ENCODE measurements around the gene HMX1.

The HMX1 gene

GRCh38 chr4:8852118-8852704 is 19.4 kb downstream of the HMX1 start:
- Histone ChIP-seq H3K9me3 (ENCODE audit: control insufficient read depth in 2 of 2, low read length in 2 of 2) (peaks cover 2 to 3% of the 10 kb centered on the region in 2 donors), H3K36me3 (ENCODE audit: control insufficient read depth in 2 of 2, insufficient read depth in 2 of 2, low read length in 2 of 2) (no peaks in the 10 kb centered on the region), H3K4me1 (ENCODE audit: control insufficient read depth, insufficient read depth, low read length) (no peaks in the 10 kb centered on the region), H3K4me3 (ENCODE audit: low read length in 2 of 2) (no peak overlapping the region), H3K27ac (ENCODE audit: low read length) (no peak overlapping the region), H3K9ac (ENCODE audit: low read length in 2 of 2) (no peak overlapping the region), H3K27me3 (ENCODE audit: control insufficient read depth in 1 of 2, insufficient read depth in 2 of 2, low read length in 2 of 2) (peaks cover 41 to 58% of the 10 kb centered on the region in 2 donors)

DNA sequence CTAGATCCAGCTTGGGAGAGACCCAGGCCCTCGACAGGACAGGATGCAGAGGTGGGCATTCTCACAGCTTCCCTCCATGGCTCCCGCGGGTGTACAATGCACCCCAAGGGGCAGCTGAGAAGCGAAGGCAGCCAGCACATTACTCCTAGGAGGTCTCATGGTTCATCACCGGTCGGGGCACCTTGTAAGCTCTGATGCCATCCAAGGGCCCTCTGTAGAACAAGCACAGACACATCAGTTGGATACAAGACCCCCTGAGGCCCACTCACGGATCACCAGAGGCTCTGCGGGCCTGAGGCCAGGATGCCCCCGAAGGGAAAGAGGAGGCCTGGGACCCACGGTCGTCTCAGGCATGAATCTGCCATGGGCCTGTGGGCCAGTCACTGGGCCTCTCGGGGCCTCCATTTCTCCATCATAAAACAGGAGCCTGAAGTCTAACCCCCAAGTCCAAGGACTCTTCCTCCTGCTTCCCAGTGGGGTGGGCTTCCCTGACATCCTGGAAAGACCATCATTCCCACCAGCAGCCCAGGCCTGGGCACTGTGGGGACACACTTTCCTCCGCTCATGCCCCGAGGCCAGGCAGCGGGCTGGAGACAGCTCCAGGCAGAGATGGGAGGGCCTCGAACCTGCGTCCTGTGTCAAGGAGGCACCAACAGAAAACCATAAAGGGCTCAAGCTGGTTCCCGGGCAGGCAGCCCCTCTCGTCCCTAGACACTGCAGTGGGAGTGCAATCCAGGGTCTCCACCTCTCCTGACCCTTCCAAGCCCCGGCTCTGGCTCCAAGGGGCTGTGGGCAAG is 20.1 kb downstream of the HMX1 start:
- Histone ChIP-seq H3K27me3 (ENCODE audit: control insufficient read depth in 1 of 2, insufficient read depth in 2 of 2, low read length in 2 of 2) (peaks cover 40 to 62% of the 10 kb centered on the region in 2 donors), H3K36me3 (ENCODE audit: control insufficient read depth in 2 of 2, insufficient read depth in 2 of 2, low read length in 2 of 2) (no peaks in the 10 kb centered on the region), H3K27ac (ENCODE audit: low read length) (no peak overlapping the region), H3K4me3 (ENCODE audit: low read length in 2 of 2) (no peak overlapping the region), H3K4me1 (ENCODE audit: control insufficient read depth, insufficient read depth, low read length) (no peaks in the 10 kb centered on the region), H3K9me3 (ENCODE audit: control insufficient read depth in 2 of 2, low read length in 2 of 2) (peaks cover 2 to 3% of the 10 kb centered on the region in 2 donors), H3K9ac (ENCODE audit: low read length in 2 of 2) (no peak overlapping the region)

DNA sequence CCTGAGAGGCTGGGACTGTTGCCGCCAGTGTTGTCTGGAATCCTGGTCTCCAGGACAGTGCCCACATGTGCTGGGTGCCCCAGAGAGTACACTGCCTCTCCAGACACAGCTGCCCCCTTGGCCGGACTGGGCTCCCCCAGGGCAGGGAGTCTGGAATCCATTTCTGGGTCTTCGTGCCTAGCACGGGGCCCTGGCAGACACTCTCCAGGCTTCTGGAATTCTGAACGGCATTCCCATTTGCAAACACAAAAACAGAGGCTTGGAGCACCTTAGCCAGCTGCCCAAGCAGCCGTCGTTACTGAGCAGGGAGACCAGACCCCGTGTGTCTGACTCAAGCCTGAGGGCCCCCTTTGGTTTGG is 20.8 kb downstream of the HMX1 start:
- H3K27me3 ChIP-seq (ENCODE audit: control insufficient read depth in 1 of 2, insufficient read depth in 2 of 2, low read length in 2 of 2): peaks cover 34 to 63% of the 10 kb centered on the region in 2 donors

GRCh38 chr4:8850074-8850829 is 21.4 kb downstream of the HMX1 start:
- H3K9me3 ChIP-seq (ENCODE audit: control insufficient read depth in 2 of 2, low read length in 2 of 2): peaks cover 2 to 3% of the 10 kb centered on the region in 2 donors
- H3K27ac ChIP-seq (ENCODE audit: low read length): no peak overlapping the region
- no peak overlapping the region for H3K9ac ChIP-seq (ENCODE audit: low read length in 2 of 2)
- H3K4me3 ChIP-seq (ENCODE audit: low read length in 2 of 2): no peak overlapping the region
- H3K36me3 ChIP-seq (ENCODE audit: control insufficient read depth in 2 of 2, insufficient read depth in 2 of 2, low read length in 2 of 2): no peaks in the 10 kb centered on the region
- H3K4me1 ChIP-seq (ENCODE audit: control insufficient read depth, insufficient read depth, low read length): no peaks in the 10 kb centered on the region
- peaks cover 31 to 57% of the 10 kb centered on the region in 2 donors for H3K27me3 ChIP-seq (ENCODE audit: control insufficient read depth in 1 of 2, insufficient read depth in 2 of 2, low read length in 2 of 2)

More for the DNA sequence above, 20.8 kb downstream of the HMX1 start:
- H3K4me3 ChIP-seq (ENCODE audit: low read length in 2 of 2): no peak overlapping the region
- H3K4me1 ChIP-seq (ENCODE audit: control insufficient read depth, insufficient read depth, low read length): no peaks in the 10 kb centered on the region
- no peak overlapping the region for H3K9ac ChIP-seq (ENCODE audit: low read length in 2 of 2)
- peaks cover 2 to 3% of the 10 kb centered on the region in 2 donors for H3K9me3 ChIP-seq (ENCODE audit: control insufficient read depth in 2 of 2, low read length in 2 of 2)
- H3K27ac ChIP-seq (ENCODE audit: low read length): no peak overlapping the region
- H3K36me3 ChIP-seq (ENCODE audit: control insufficient read depth in 2 of 2, insufficient read depth in 2 of 2, low read length in 2 of 2): no peaks in the 10 kb centered on the region

DNA sequence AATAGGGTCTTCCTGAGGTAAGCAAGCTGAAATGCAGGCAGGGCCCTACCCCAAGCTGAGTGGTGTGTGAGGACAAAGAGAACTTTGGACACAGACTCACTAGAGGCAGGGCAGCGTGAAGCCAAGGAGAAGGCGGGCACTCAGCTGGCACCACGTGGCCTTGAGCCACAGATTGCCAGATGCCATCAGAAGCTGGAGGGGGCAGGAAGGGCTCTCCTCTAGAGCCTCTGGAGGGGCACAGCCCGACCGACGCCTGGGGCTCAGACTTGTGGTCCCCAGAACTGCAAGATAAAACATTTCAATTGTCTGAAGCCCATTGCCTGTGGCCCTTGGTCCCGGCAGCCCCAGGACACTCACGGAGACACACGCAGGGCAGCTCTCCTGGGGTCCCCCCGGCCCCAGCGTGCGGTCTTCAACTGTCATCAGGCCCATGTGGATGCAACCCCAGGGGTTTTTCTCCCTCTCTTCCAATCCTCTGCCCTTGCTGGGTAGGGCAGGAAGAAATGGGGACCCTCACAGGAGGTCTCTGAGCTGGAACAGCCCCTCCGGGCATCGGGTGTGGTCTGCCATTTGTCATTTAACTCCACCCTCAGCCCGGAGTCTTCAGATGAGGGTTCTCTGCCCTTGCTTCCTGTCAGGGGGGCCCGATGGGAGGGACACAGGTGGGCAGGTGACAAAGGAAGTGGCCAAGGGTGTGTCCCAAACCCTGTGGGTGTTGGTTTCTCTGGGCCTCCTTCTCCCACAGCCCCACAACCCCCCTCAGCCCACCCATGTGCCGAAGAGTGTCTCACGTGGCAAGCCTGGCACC is 22.2 kb downstream of the HMX1 start:
- Histone ChIP-seq H3K27me3 (ENCODE audit: control insufficient read depth in 1 of 2, insufficient read depth in 2 of 2, low read length in 2 of 2) (peaks cover 30 to 52% of the 10 kb centered on the region in 2 donors), H3K9me3 (ENCODE audit: control insufficient read depth in 2 of 2, low read length in 2 of 2) (peaks cover 2 to 3% of the 10 kb centered on the region in 2 donors), H3K9ac (ENCODE audit: low read length in 2 of 2) (no peak overlapping the region), H3K36me3 (ENCODE audit: control insufficient read depth in 2 of 2, insufficient read depth in 2 of 2, low read length in 2 of 2) (no peaks in the 10 kb centered on the region), H3K4me3 (ENCODE audit: low read length in 2 of 2) (no peak overlapping the region), H3K27ac (ENCODE audit: low read length) (no peak overlapping the region), H3K4me1 (ENCODE audit: control insufficient read depth, insufficient read depth, low read length) (no peaks in the 10 kb centered on the region)

DNA sequence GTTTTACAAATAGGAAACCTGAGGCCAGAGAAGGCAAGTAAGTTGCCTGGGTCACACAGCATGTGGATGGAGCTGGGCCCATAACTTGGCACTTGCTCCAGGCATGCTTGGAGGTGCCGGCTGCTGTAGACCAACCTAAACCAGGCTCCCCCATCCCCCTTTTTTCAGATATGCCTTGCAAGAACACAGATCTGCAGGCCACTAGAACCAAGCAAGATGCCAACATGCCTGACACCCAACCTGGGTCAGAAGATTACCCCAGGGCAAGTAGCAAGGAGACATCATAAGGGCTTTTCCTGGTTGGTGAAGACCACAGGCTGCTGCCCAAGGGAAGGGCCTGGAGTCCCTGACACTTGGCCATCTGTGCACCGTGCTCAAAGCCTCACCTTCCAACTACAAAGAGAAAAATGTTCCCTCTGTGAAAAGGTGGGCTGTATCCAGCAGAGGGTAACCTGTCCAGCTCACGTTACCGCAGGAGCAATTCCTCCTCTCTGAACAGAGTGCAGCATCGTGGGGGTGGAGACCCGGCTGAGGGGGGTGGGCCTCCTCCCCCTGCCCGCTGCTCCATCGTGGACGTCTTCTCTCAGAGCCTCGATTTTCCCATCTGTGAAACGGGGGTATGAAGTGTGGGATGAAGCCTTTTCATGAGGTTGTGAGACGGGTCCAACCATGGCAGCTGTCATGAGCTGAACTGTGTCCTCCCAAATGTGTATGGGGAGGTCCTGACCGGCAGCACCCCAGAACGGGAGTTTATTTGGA is 23.0 kb downstream of the HMX1 start:
- Histone ChIP-seq H3K4me3 (ENCODE audit: low read length in 2 of 2) (no peak overlapping the region), H3K36me3 (ENCODE audit: control insufficient read depth in 2 of 2, insufficient read depth in 2 of 2, low read length in 2 of 2) (no peaks in the 10 kb centered on the region), H3K27ac (ENCODE audit: low read length) (no peak overlapping the region), H3K9me3 (ENCODE audit: control insufficient read depth in 2 of 2, low read length in 2 of 2) (peaks cover 3 to 6% of the 10 kb centered on the region in 2 donors), H3K9ac (ENCODE audit: low read length in 2 of 2) (no peak overlapping the region), H3K4me1 (ENCODE audit: control insufficient read depth, insufficient read depth, low read length) (no peaks in the 10 kb centered on the region), H3K27me3 (ENCODE audit: control insufficient read depth in 1 of 2, insufficient read depth in 2 of 2, low read length in 2 of 2) (peaks cover 30 to 46% of the 10 kb centered on the region in 2 donors)

DNA sequence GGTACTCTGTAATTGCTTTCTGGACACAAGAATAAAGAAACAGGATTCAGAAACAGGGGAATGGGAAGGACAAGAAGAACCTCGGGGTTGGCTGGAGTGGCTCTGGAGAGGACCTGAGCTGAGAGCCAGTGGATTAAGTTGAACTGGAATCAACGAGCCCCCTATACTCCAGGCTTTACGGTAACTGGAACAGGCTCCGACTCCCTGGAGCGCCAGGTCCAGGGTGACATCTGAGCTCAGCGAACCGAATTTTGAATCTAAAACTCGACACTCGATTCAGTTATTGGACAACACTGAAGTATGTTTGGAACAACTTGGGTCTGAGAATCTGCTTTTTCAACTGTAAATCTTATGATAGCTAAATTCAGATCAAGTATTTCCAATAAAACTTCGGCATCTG is 23.9 kb downstream of the HMX1 start:
- H3K27me3 ChIP-seq (ENCODE audit: control insufficient read depth in 1 of 2, insufficient read depth in 2 of 2, low read length in 2 of 2): peaks cover 26 to 40% of the 10 kb centered on the region in 2 donors
- no peak overlapping the region for H3K4me3 ChIP-seq (ENCODE audit: low read length in 2 of 2)
- H3K9ac ChIP-seq (ENCODE audit: low read length in 2 of 2): no peak overlapping the region
- H3K27ac ChIP-seq (ENCODE audit: low read length): no peak overlapping the region
- H3K9me3 ChIP-seq (ENCODE audit: control insufficient read depth in 2 of 2, low read length in 2 of 2): peaks cover 6 to 10% of the 10 kb centered on the region in 2 donors
- H3K36me3 ChIP-seq (ENCODE audit: control insufficient read depth in 2 of 2, insufficient read depth in 2 of 2, low read length in 2 of 2): no peaks in the 10 kb centered on the region
- H3K4me1 ChIP-seq (ENCODE audit: control insufficient read depth, insufficient read depth, low read length): no peaks in the 10 kb centered on the region

- no peak overlapping the region for H3K4me3 ChIP-seq (ENCODE audit: low read length in 2 of 2)
- peaks cover 22 to 37% of the 10 kb centered on the region in 2 donors for H3K27me3 ChIP-seq (ENCODE audit: control insufficient read depth in 1 of 2, insufficient read depth in 2 of 2, low read length in 2 of 2)
- H3K9ac ChIP-seq (ENCODE audit: low read length in 2 of 2): no peak overlapping the region
These were observed 24.3 kb downstream of the HMX1 start for GRCh38 chr4:8847331-8847730.

DNA sequence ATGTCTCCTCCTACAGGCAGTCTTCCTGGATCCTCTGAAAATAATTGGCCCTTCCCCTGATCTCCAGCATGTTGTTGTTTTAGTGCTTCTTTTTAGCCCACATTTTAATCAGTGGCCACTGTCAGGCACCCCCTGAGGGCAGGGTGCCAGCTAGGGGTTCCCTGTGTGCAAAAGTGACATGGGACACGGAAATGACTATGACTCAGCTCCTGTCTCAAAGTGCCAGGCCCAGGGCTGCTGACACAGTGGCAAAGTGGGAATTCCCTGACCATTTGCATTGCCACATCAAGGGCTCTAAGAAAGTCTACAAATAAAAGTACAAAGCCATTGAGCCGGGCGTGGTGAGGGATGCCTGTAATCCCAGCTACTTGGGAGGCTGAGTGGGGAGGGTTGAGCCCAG is 24.8 kb downstream of the HMX1 start:
- Histone ChIP-seq H3K4me3 (ENCODE audit: low read length in 2 of 2) (no peak overlapping the region), H3K9me3 (ENCODE audit: control insufficient read depth in 2 of 2, low read length in 2 of 2) (peaks cover 4 to 7% of the 10 kb centered on the region in 2 donors), H3K9ac (ENCODE audit: low read length in 2 of 2) (no peak overlapping the region), H3K27ac (ENCODE audit: low read length) (no peak overlapping the region), H3K36me3 (ENCODE audit: control insufficient read depth in 2 of 2, insufficient read depth in 2 of 2, low read length in 2 of 2) (no peaks in the 10 kb centered on the region), H3K4me1 (ENCODE audit: control insufficient read depth, insufficient read depth, low read length) (no peaks in the 10 kb centered on the region), H3K27me3 (ENCODE audit: control insufficient read depth in 1 of 2, insufficient read depth in 2 of 2, low read length in 2 of 2) (peaks cover 22 to 34% of the 10 kb centered on the region in 2 donors)

More at GRCh38 chr4:8847331-8847730, 24.3 kb downstream of the HMX1 start:
- H3K9me3 ChIP-seq (ENCODE audit: control insufficient read depth in 2 of 2, low read length in 2 of 2): peaks cover 4 to 7% of the 10 kb centered on the region in 2 donors
- H3K27ac ChIP-seq (ENCODE audit: low read length): no peak overlapping the region
- no peaks in the 10 kb centered on the region for H3K4me1 ChIP-seq (ENCODE audit: control insufficient read depth, insufficient read depth, low read length)
- H3K36me3 ChIP-seq (ENCODE audit: control insufficient read depth in 2 of 2, insufficient read depth in 2 of 2, low read length in 2 of 2): no peaks in the 10 kb centered on the region
